PC-3 (cell line): Measurements from ENCODE around the gene PSMD14. TPM values are rescaled to one million over a fixed set of nuclear protein-coding genes. Genes with fewer than 3 reads are reported as not detected.

Experiments
- ATAC-seq: fragments of 200-7000 bp; cut with Tn5 transposase; 2 replicates; pipeline ENCODE4 v1.9.1; 2020; ENCODE audit warnings: mild to moderate bottlenecking, moderate library complexity
- BruUV-seq: library from RNA; stranded (reverse); fragments of 400-500 nt; replicated peaks from 2 replicates; lab custom pipeline; 2021; lab: Mats Ljungman, UMichigan
- CTCF ChIA-PET: fragments of 300-600 bp; sonication (Branson Sonifier 250); formaldehyde crosslinking; loops from one replicate; lab custom pipeline; 2022; ENCODE audit warnings: antibody characterized with exemption; lab: Charles Lee
- POLR2A ChIA-PET: fragments of 300-600 bp; sonication (Branson Sonifier 250); formaldehyde crosslinking; loops from one replicate; lab custom pipeline; 2022; ENCODE audit warnings: antibody characterized with exemption; ENCODE audit not compliant: unreplicated experiment; lab: Charles Lee
- DNase-seq: peaks from one replicate; pipeline ENCODE4 v3.0.0-alpha.2; 2015
- H2AFZ ChIP-seq: fragments of 300-600 bp; sonication (generic); 2 replicates; pipeline ENCODE4 v1.6.0; 2016; ENCODE audit warnings: antibody characterized with exemption, low read length
- H3F3A ChIP-seq: fragments of 300-600 bp; sonication (generic); one replicate; pipeline ENCODE4 v1.6.0; 2017; ENCODE audit warnings: antibody characterized with exemption, low read length, control low read depth, mild to moderate bottlenecking; ENCODE audit not compliant: unreplicated experiment
- H3K27ac ChIP-seq: fragments of 300-600 bp; sonication (generic); 2 replicates; pipeline ENCODE4 v1.5.1; 2016; ENCODE audit warnings: mild to moderate bottlenecking, low read length
- H3K27me3 ChIP-seq: fragments of 300-600 bp; sonication (generic); 2 replicates; pipeline ENCODE4 v1.6.1; 2016; ENCODE audit warnings: low read length, mixed read lengths
- H3K36me3 ChIP-seq: fragments of 300-600 bp; sonication (generic); 2 replicates; pipeline ENCODE4 v1.6.1; 2016; ENCODE audit warnings: low read depth, mixed run types, low read length, mixed read lengths
- H3K4me1 ChIP-seq: fragments of 300-600 bp; sonication (generic); 2 replicates; pipeline ENCODE4 v1.5.1; 2016; ENCODE audit warnings: low read length; ENCODE audit not compliant: insufficient read depth
- H3K4me2 ChIP-seq: fragments of 300-600 bp; sonication (generic); 2 replicates; pipeline ENCODE4 v1.6.0; 2016; ENCODE audit warnings: low read length
- H3K4me3 ChIP-seq: fragments of 300-600 bp; sonication (generic); 2 replicates; pipeline ENCODE4 v1.5.1; 2016; ENCODE audit warnings: mild to moderate bottlenecking, low read length, mixed read lengths
- H3K79me2 ChIP-seq: fragments of 300-600 bp; sonication (generic); 2 replicates; pipeline ENCODE4 v1.6.1; 2017; ENCODE audit warnings: low read length, mixed read lengths
- H3K9ac ChIP-seq: fragments of 300-600 bp; sonication (generic); 2 replicates; pipeline ENCODE4 v1.6.0; 2016; ENCODE audit warnings: mild to moderate bottlenecking, low read length
- H3K9me2 ChIP-seq: fragments of 300-600 bp; sonication (generic); replicated peaks from 2 replicates; pipeline ENCODE4 v1.6.1; 2016; ENCODE audit warnings: mixed run types, low read length, mixed read lengths
- H3K9me3 ChIP-seq: fragments of 300-600 bp; sonication (generic); 2 replicates; pipeline ENCODE4 v1.6.1; 2016; ENCODE audit warnings: low read length, mixed read lengths
- H4K20me1 ChIP-seq: fragments of 300-600 bp; sonication (generic); 2 replicates; pipeline ENCODE4 v1.6.1; 2016; ENCODE audit warnings: low read length, mixed read lengths
- CTCF ChIP-seq: fragments of 300-600 bp; sonication (generic); conservative IDR thresholded peaks from 2 replicates; pipeline ENCODE4 v1.5.1; 2017; ENCODE audit warnings: antibody characterized with exemption, low read depth, mild to moderate bottlenecking, low read length
- EZH2 ChIP-seq: fragments of 300-600 bp; sonication (generic); IDR thresholded peaks from one replicate; pipeline ENCODE4 v1.6.1; 2017; ENCODE audit warnings: antibody characterized with exemption, mild to moderate bottlenecking, low read length; ENCODE audit not compliant: unreplicated experiment
- EZH2phosphoT487 ChIP-seq: fragments of 300-600 bp; sonication (generic); IDR thresholded peaks from 2 replicates; pipeline ENCODE4 v1.6.1; 2018; ENCODE audit warnings: mild to moderate bottlenecking, antibody characterized with exemption, low read length, borderline replicate concordance
- intact Hi-C: fragments of 100-400 bp; cut with micrococcal nuclease; formaldehyde crosslinking; loops from 2 replicates; pipeline ENCODE4 v1.9.0; 2023
- total RNA-seq: library from RNA; depleted of rRNA; stranded (reverse); fragments of >200 nt; gene quantifications from 2 replicates; pipeline ENCODE4 v1.2.3, GENCODE V29; 2014

The PSMD14 gene
- total RNA-seq, 1 experiment from 2014 or later, result 151 TPM

GRCh38 chr2:161362568-161363166, 54.4 kb downstream of the PSMD14 start:
- ATAC-seq (no peak), DNase-seq (no peak)
- Histone ChIP-seq H3K9ac (no peak overlapping the region), H3K27ac (no peak overlapping the region), H3K79me2 (peaks cover 94% of the 10 kb centered on the region), H3F3A (no peaks in the 10 kb centered on the region), H3K9me3 (0 out of 2 replicates have a peak, but pooled peaks cover 6% of the 10 kb centered on the region), H3K4me3 (no peak overlapping the region), H2AFZ (no peak overlapping the region), H3K27me3 (no peaks in the 10 kb centered on the region), H3K4me1 (no peaks in the 10 kb centered on the region), H3K36me3 (peaks cover 43% of the 10 kb centered on the region), H3K4me2 (no peak overlapping the region), H4K20me1 (peaks cover 13% of the 10 kb centered on the region; the same call in 1 of the 2 replicates), H3K9me2 (no peaks in the 10 kb centered on the region)
- ChIA-PET CTCF (no interaction called here), POLR2A (no interaction called here)
- intact Hi-C loops, result no loop called here
- no peak for TF ChIP-seq EZH2phosphoT487
- no peak for TF ChIP-seq CTCF
- no peak for TF ChIP-seq EZH2
- no TSS peak for BruUV-seq

DNA sequence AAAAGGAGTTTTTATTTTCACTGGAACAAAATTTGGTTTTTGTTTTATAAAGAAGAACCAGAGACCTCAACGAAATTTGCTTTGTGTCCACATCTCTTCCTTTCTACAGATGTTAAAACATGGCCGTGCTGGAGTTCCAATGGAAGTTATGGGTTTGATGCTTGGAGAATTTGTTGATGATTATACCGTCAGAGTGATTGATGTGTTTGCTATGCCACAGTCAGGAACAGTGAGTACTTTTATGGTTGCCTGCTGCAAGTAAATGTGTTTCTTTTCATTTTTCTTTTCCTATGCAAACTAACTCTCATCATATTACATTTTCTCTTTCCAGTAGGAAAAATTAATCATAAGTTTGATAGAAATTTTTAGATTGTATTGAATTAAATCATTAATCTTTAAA, 59.5 kb downstream of the PSMD14 start:
- ATAC-seq (no peak), DNase-seq (no peak)
- Histone ChIP-seq H3K79me2 (peaks cover 49% of the 10 kb centered on the region), H3K27me3 (no peaks in the 10 kb centered on the region), H3K9ac (no peak overlapping the region), H2AFZ (no peak overlapping the region), H4K20me1 (peaks cover 13% of the 10 kb centered on the region; the same call in 1 of the 2 replicates), H3K4me3 (no peak overlapping the region), H3K4me2 (no peak overlapping the region), H3K9me3 (0 out of 2 replicates have a peak, but pooled peaks cover under 1% of the 10 kb centered on the region), H3K36me3 (peaks cover 43% of the 10 kb centered on the region), H3K4me1 (no peaks in the 10 kb centered on the region), H3K9me2 (no peaks in the 10 kb centered on the region), H3F3A (no peaks in the 10 kb centered on the region), H3K27ac (no peak overlapping the region)
- ChIA-PET POLR2A (no interaction called here), CTCF (interaction anchor here (0.6 kb wide), 1 partner anchor 950 kb away, joined by 3 read pairs; no protein-coding TSS in a partner anchor)
- intact Hi-C loops, result no loop called here
- BruUV-seq, result no TSS peak
- TF ChIP-seq EZH2, result no peak
- TF ChIP-seq CTCF, result no peak
- no peak for TF ChIP-seq EZH2phosphoT487

GRCh38 chr2:161369311-161369710, 61.1 kb downstream of the PSMD14 start:
- Histone ChIP-seq H3K9ac (no peak overlapping the region), H3K79me2 (peaks cover 32% of the 10 kb centered on the region), H3K9me2 (no peaks in the 10 kb centered on the region), H3K4me2 (no peak overlapping the region), H3K9me3 (no peaks in the 10 kb centered on the region), H3K4me3 (no peak overlapping the region), H3K27me3 (no peaks in the 10 kb centered on the region), H2AFZ (no peak overlapping the region), H3K36me3 (peaks cover 39% of the 10 kb centered on the region), H3K27ac (no peak overlapping the region), H3K4me1 (no peaks in the 10 kb centered on the region), H3F3A (peaks cover 4% of the 10 kb centered on the region), H4K20me1 (peaks cover 17% of the 10 kb centered on the region; the same call in 1 of the 2 replicates)
- ATAC-seq (no peak), DNase-seq (no peak)
- no TSS peak for BruUV-seq
- intact Hi-C loops, result no loop called here
- TF ChIP-seq CTCF, result no peak
- TF ChIP-seq EZH2, result no peak
- no peak for TF ChIP-seq EZH2phosphoT487
- ChIA-PET POLR2A (no interaction called here), CTCF (no interaction called here)
